AG09319 (cell line): ENCODE data around the gene TRIP10.
"Not testable (repeated sequence)": the region's sequence is repeated elsewhere in the genome, so short reads cannot be mapped to it uniquely, and the experiment has no call there.

Experiments used
- DNase-seq: peaks from one replicate; pipeline ENCODE4 v3.0.0-alpha.2; 2010; ENCODE audit warnings: low read depth; ENCODE audit errors: extremely low read depth
- TF ChIP-seq, protein P1 (sequence below): IDR thresholded peaks from 2 replicates; pipeline ENCODE4 v1.5.1; 2011; ENCODE audit warnings: low read depth, mild to moderate bottlenecking, inconsistent platforms, low read length, moderate library complexity

Gene TRIP10

DNA sequence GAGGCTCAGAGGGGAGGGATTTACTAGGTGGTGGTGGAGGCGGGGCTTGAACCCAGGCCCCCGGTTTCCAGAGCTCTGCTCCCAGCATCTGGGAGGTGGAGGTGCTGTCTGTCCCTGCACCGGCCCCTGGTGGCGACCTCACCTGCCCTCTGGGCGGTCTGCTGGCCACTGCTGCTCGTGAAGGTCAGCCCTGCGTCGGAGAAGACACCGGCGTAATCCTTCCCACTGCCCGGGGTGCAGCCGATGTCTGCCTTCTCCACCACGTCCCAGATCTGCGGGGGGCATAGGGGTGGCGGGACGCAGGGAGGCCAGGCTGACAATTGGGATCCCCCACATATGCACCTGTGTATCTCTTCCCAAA lies 31.8 kb upstream of the TRIP10 start:
- TF ChIP-seq, protein P1, sequence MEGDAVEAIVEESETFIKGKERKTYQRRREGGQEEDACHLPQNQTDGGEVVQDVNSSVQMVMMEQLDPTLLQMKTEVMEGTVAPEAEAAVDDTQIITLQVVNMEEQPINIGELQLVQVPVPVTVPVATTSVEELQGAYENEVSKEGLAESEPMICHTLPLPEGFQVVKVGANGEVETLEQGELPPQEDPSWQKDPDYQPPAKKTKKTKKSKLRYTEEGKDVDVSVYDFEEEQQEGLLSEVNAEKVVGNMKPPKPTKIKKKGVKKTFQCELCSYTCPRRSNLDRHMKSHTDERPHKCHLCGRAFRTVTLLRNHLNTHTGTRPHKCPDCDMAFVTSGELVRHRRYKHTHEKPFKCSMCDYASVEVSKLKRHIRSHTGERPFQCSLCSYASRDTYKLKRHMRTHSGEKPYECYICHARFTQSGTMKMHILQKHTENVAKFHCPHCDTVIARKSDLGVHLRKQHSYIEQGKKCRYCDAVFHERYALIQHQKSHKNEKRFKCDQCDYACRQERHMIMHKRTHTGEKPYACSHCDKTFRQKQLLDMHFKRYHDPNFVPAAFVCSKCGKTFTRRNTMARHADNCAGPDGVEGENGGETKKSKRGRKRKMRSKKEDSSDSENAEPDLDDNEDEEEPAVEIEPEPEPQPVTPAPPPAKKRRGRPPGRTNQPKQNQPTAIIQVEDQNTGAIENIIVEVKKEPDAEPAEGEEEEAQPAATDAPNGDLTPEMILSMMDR: no peak
- DNase-seq: no peak

DNA sequence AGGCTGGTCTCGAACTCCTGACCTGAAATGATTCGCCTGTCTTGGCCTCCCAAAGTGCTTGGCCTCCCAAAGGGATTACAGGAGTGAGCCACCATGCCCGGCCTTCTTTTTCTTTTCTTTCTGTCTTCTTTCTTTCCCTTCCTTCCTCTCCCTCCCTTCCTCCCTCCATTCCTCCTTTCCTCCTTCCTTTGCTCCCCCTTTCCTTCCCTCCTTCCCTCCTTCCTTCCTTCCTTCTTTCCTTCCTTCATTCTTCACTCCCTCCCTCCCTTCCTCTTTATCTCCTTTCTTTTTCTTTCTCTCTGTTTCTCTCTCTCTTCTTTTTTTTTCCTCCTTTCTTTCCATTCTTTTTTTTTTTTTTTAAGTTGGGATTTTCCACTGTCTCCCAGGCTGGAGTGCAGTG lies 31.1 kb upstream of the TRIP10 start:
- no peak for DNase-seq
- TF ChIP-seq, protein P1: no peak

DNA sequence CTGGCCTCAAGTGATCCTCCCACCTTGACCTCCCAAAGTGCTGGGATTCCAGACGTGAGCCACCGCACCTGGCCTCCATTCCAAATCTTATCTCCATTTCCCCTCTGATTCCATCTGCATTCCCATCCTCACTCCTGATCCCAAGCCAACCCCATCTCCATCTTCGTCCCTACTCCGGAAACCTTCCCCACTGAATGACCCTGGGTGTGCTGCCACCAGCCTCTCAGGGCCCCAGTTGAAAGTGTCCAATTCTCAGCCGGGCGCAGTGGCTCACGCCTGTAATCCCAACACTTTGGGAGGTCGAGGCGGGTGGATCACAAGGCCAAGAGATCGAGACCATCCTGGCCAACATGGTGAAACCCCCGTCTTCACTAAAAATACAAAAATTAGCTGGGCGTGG lies 30.6 kb upstream of the TRIP10 start:
- not testable (repeated sequence) for DNase-seq

- no peak for DNase-seq
- TF ChIP-seq, protein P1: no peak
Measured at GRCh38 chr19:6709549-6709948, 29.9 kb upstream of the TRIP10 start.

- TF ChIP-seq, protein P1: no peak
- no peak for DNase-seq
Measured at GRCh38 chr19:6710273-6711077, 29.0 kb upstream of the TRIP10 start.

- DNase-seq: no peak
- TF ChIP-seq, protein P1: no peak
Measured at GRCh38 chr19:6711078-6711361, 28.5 kb upstream of the TRIP10 start.

DNA sequence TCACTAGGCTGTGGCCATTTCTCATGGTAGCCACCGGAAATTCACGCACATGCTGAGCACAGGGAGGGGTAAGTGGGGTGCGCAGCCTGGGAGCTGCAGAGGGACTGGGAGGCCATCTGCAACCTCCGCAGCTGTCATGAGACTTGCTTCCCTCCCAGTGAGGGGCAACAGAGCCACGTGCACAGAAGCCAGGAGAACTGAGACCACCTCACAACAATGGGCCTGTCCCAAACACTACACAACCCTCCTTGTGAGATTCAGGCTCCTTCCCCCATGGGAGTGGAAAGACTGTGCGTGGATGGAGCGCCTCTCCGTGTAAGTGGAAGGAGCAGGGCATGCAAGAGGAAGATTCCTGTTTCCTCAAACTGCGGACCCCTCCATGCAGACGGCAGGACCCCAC lies 27.9 kb upstream of the TRIP10 start:
- TF ChIP-seq, protein P1: no peak
- DNase-seq: no peak

- DNase-seq: no peak
- TF ChIP-seq, protein P1: no peak
Measured at GRCh38 chr19:6712231-6712630, 27.2 kb upstream of the TRIP10 start.
